ENCODE data around the gene PLXNC1.

PLXNC1 gene

GRCh38 chr12:94204499-94205247 is 56.3 kb downstream of the PLXNC1 start:
- DNase-seq (ENCODE audit: low spot score): no peak

GRCh38 chr12:94205822-94206221 is 57.4 kb downstream of the PLXNC1 start:
- DNase-seq (ENCODE audit: low spot score): no peak

DNA sequence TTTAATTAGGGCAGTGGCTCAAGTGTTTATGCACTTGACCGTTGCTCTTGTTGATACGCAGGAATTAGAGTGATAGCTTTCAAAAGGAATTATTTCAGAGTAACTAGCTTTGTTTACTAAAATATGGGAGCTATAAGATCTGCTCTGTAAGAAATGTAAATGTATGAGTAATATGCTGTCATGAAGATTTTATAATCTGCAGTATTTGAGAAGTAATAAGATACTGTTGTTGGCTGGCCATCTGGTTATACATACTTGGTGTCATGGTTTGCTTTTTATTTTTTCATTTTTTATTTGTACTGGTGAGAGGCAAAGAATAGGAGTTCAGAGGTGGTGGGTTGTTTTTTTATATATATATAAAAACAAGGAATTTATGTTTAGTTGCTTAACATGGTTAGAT is 58.5 kb downstream of the PLXNC1 start:
- DNase-seq (ENCODE audit: low spot score): no peak

DNA sequence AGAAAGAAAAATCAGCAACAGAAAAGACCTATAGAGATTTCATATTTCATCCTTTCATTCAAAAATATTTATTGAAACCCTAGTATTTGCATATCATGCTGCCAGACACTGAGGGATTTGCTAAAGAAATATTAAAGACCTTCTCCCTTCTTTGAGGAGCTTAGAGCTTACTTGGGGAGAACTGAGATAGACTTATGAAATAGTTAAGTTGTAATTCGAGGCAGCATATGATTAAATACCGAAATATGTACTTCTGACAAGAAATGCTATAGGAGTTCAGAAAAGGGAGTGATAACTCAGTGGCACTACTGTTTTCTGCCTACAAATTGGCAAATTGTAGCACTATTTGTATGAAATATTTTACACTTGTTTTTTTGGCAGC is 59.1 kb downstream of the PLXNC1 start:
- DNase-seq (ENCODE audit: low spot score): no peak

- DNase-seq (ENCODE audit: low spot score): no peak
Measured at GRCh38 chr12:94207849-94208621, 59.7 kb downstream of the PLXNC1 start.

- no peak for DNase-seq (ENCODE audit: low spot score)
Measured at GRCh38 chr12:94208622-94208966, 60.2 kb downstream of the PLXNC1 start.

DNA sequence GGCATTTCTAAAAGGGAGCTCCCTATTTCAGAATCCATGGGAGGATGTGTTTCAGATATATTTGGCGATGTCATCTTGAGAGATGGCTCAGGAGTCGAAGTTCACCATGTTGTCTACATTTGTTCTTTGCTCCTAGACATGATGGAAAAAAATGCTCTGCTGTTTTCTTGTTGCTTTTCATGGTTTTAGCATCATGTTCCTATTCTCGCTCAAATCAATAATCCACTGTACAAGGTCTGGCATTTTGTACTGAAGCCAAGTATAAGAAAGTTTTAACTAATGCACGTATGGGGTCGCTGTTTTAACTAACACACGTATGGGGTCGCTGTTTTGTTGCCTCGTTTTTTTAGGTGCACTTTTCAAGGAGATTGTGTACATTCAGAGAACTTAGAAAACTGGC is 60.9 kb downstream of the PLXNC1 start:
- DNase-seq (ENCODE audit: low spot score): no peak

DNA sequence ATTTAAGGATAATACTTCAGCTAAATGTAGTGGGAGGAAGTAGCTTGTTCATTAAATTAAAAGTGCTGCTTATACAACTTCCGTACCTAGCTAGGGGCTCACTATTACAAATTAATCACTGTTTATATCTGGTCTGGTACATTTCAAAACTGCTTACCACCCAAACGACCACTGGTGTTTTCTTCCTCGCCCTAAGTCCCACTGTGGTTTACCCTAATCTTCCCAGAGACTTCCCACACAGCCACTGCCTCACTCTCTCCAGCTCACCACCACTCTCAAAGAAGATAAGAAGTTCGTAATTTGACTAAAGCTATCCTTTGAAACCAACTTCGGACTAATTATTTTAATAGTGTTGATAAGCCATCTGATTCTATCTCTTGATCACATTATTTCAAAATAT is 62.6 kb downstream of the PLXNC1 start:
- DNase-seq (ENCODE audit: low spot score): no peak

- DNase-seq (ENCODE audit: low spot score): no peak
Measured at GRCh38 chr12:94218233-94218632, 69.9 kb downstream of the PLXNC1 start.

DNA sequence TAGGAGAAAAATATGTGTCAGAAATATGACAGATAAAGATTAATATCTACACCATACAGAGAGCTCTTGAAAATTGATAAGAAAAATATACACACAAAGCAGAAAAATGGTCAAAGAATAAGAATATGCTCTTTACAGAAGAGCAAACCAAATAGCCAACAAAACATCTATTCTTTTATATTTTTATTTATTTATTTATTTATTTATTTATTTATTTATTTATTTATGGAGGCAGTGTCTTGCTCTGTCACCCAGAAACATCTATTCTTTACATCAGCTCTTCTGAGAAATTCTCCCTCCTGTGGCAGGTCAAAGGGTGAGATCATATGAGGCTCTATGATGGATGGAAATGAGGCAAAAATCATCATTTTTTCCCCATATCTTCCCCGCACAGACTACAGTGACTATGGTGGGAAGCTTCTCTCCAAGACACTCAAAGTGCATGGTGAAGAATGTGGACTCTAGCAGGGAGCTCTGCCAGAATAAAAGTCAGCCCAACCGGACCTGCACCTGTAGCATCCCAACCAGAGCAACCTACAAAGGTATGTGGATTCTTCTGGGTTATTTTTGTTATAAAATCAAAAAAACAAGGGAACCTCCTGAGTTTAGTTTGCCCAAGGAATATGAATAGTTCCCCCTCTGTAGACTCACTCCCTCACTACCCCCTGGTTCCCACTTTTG is 71.4 kb downstream of the PLXNC1 start:
- DNase-seq (ENCODE audit: low spot score): no peak

DNA sequence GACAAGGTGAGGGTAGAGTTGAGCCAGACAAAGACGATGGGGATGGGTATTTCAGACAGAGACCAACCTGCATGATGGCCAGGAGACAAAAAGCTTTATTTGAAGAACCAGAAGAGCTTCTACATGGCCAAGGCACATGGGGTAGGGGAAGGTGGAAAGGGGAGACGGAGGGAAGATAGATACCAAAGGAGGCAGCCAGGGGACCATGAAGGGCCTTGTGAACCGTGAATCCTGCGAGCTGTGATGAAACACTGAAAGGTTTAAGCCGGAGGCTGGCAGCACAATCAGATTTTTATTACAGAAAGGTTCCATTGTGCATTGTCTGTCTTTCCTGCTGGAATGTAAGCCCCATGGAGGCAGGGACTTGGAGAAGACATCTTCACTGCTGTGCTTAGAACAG is 72.4 kb downstream of the PLXNC1 start:
- DNase-seq (ENCODE audit: low spot score): no peak

- DNase-seq (ENCODE audit: low spot score): no peak
Measured at GRCh38 chr12:94222351-94223084, 74.1 kb downstream of the PLXNC1 start.

DNA sequence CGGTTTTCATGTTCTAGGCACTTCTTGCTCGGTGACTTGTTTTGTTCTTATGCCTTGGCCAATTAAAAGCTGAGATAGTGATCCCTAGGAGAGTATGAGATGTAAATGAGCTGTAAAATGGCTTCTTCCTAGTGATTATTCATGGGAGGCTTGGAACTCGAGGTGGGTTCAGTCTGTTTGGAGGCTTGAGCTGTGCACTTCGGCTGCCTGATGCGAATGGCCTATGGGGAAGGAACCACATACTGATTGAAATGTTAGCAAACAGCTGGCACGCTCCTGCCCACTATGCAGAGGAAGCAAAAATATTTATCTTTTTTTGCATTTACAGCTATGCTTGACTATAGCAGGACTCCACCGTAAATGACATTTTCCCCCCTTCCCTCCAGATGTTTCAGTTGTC is 75.5 kb downstream of the PLXNC1 start:
- no peak for DNase-seq (ENCODE audit: low spot score)

DNA sequence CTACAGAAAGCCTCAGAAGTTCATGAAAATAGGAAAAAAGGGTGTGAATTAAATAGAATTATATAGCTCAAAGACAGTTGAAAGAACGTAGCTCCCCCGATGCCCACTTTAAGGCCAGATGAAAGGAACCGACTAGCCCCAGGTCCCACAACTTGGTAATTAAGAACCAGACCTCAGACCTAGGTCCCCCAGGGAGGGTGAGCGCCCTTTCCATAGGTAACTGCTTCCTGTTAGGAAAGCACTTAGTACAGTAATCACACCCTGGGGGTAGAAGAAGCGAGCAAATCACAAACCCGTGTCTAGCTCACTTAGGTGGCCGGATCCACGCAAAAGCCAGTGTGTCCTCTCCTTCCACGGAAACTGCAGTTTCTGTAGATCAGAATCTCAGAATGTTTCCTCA is 77.1 kb downstream of the PLXNC1 start:
- no peak for DNase-seq (ENCODE audit: low spot score)

- no peak for DNase-seq (ENCODE audit: low spot score)
Measured at GRCh38 chr12:94225947-94226630, 77.7 kb downstream of the PLXNC1 start.

- no peak for DNase-seq (ENCODE audit: low spot score)
Measured at GRCh38 chr12:94227066-94227465, 78.7 kb downstream of the PLXNC1 start.

DNA sequence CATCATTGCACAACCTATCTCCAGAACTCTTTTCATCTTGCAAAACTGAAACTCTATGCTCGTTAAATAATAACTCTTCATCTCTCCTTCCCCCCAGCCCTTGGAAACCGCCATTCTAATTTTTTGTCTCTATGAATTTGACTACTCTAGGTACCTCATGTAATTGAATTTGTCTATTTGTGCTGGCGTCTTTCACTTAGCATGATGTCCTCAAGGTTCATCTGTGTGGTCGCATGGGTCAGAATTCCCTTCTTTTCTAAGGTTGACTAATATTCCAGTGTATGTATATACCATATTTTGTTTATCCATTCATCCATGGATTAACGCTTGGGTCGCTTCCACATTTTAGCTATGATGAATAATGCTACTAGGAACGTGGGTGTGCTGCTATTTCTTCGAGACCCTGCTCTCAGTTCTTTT is 80.1 kb downstream of the PLXNC1 start:
- DNase-seq (ENCODE audit: low spot score): no peak

- no peak for DNase-seq (ENCODE audit: low spot score)
Measured at GRCh38 chr12:94229902-94230301, 81.5 kb downstream of the PLXNC1 start.

DNA sequence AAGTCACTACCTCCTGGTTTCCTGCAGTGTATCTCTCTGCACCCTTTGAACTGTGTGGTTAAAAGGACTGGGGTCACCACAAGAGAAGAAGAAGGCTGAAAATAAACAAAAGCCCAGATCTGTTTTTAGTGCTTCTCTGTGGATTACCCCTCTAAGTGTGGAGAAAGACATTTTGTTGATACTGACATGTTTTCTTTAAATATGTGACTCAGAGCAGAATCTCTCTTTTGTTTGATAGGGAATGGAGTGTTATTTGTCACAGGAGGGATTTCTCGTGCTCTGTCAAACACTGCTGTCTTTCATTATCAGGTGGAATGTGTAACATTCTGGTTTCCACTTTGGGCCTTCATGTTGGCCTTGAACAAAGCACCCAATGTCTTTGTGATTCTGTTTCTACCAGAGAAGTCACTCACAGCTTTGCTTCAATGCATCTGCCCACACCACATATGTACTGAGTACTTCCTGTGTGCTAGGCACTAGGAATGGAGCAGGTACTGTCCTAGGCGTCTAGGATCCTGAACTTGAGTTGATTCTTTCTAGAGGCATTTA is 82.1 kb downstream of the PLXNC1 start:
- no peak for DNase-seq (ENCODE audit: low spot score)

GRCh38 chr12:94231709-94232108 is 83.3 kb downstream of the PLXNC1 start:
- no peak for DNase-seq (ENCODE audit: low spot score)

DNA sequence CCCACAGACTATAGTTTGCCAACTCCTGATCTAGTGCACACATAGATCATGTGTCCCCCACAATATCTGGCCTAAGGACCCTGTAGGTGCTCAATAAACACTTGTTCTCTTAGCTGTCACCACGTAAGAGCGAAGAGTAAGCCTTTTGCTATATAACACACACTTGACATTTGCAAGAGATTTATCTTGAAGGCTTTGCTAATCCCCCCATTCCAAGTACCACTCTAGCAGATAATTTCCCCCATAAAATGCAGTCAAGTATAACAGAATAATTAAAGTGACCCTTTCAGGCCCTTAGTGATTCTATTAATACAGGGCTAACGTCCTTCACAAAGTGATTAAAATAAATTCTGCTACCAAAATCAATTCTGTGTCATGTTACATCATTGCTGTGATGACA is 87.5 kb downstream of the PLXNC1 start:
- DNase-seq (ENCODE audit: low spot score): no peak

Data from AG20443 (cell line).